ENCODE results near the gene C2CD2. TPM values are rescaled to one million over a fixed set of nuclear protein-coding genes. Genes with fewer than 3 reads are reported as not detected.

C2CD2 gene
- total and polyA plus RNA-seq, 2 experiments from 2014 or later, result 4.5 to 16.2 TPM

DNA sequence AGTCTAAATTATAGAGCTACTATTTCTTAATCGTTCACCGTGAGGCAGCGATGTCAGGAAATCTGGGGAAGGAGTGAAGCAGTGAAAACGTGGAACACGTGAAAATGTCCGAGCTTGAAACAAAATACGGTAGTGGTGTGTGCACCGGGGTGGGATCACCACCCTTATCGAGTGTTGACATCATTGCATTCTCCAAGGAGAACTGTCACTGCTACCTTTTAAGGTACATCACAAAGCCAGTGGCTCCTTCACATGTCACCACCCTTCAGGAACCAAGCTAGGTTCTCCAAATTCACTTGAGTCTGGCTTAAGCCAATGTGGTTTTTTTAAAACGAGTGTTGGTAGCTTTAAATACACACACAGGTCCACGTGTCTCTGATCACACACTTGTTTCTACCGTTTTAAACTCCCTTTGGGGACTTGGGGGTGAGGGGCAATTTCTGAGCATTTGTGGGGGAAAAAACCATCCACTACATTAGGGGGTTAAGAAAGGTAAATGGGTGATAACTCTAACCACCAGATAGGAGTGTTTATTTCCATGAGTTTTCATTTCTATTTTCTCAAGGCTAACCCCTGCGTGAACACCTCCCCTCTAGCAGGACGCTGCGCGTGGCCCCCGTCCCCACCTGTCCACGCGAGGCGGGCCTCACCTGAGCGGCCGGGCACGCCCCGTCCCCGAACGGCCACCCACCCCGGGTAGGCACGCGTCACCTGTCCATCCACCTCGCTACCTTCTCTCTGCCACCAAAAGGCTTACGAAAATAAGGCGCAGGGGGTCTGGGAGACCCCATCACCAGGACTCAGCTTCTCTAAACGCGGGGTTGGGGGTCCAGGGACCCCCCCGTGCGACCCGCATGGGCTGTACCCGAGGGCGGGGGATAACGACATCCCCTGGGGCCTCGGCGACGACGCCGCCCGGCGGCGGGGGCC is 75.7 kb downstream of the C2CD2 start:
- DNase-seq (ENCODE audit: low spot score), result peak; percentile 21

More for the DNA sequence above, 75.7 kb downstream of the C2CD2 start:
- peak overlapping the region; percentile 85 for H2AFZ ChIP-seq
- peaks cover 5% of the 10 kb centered on the region for H4K20me1 ChIP-seq (replicated peaks; ENCODE audit: insufficient read depth)
- H3K36me3 ChIP-seq (ENCODE audit: insufficient read depth), result no peaks in the 10 kb centered on the region
- ATAC-seq, result peak; percentile 19; the same call in 2 of the 3 replicates
- H3K4me1 ChIP-seq (ENCODE audit: insufficient read depth), result peaks cover 7% of the 10 kb centered on the region
- H3K4me3 ChIP-seq, result peak overlapping the region; percentile 90
- H3K4me3 Mint-ChIP-seq, result peak overlapping the region; percentile 80
- H3K27me3 Mint-ChIP-seq (ENCODE audit: insufficient read depth, low read depth, poor library complexity), result peaks cover 1% of the 10 kb centered on the region
- H3K27me3 ChIP-seq (ENCODE audit: insufficient read depth), result no peaks in the 10 kb centered on the region
- no peaks in the 10 kb centered on the region for H3K9me3 Mint-ChIP-seq
- TF ChIP-seq EZH2 (IDR thresholded peaks at IDR 0.05; ENCODE audit: low read depth, unreplicated experiment), result no peak
- TF ChIP-seq, protein P1, sequence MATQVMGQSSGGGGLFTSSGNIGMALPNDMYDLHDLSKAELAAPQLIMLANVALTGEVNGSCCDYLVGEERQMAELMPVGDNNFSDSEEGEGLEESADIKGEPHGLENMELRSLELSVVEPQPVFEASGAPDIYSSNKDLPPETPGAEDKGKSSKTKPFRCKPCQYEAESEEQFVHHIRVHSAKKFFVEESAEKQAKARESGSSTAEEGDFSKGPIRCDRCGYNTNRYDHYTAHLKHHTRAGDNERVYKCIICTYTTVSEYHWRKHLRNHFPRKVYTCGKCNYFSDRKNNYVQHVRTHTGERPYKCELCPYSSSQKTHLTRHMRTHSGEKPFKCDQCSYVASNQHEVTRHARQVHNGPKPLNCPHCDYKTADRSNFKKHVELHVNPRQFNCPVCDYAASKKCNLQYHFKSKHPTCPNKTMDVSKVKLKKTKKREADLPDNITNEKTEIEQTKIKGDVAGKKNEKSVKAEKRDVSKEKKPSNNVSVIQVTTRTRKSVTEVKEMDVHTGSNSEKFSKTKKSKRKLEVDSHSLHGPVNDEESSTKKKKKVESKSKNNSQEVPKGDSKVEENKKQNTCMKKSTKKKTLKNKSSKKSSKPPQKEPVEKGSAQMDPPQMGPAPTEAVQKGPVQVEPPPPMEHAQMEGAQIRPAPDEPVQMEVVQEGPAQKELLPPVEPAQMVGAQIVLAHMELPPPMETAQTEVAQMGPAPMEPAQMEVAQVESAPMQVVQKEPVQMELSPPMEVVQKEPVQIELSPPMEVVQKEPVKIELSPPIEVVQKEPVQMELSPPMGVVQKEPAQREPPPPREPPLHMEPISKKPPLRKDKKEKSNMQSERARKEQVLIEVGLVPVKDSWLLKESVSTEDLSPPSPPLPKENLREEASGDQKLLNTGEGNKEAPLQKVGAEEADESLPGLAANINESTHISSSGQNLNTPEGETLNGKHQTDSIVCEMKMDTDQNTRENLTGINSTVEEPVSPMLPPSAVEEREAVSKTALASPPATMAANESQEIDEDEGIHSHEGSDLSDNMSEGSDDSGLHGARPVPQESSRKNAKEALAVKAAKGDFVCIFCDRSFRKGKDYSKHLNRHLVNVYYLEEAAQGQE (IDR thresholded peaks at IDR 0.05; ENCODE audit: unreplicated experiment), result no peak
- TF ChIP-seq STAT1 (IDR thresholded peaks at IDR 0.05; ENCODE audit: unreplicated experiment), result no peak
- no peak for TF ChIP-seq EZH2phosphoT487 (IDR thresholded peaks at IDR 0.05; ENCODE audit: unreplicated experiment)
- TF ChIP-seq POLR2AphosphoS5 (IDR thresholded peaks at IDR 0.05; ENCODE audit: low read depth), result no peak
- TF ChIP-seq NANOG (IDR thresholded peaks at IDR 0.05; ENCODE audit: borderline replicate concordance), result no peak
- TF ChIP-seq ZNF114 (CRISPR knock-in tag; IDR thresholded peaks at IDR 0.05), result no peak
- TF ChIP-seq, protein P2, sequence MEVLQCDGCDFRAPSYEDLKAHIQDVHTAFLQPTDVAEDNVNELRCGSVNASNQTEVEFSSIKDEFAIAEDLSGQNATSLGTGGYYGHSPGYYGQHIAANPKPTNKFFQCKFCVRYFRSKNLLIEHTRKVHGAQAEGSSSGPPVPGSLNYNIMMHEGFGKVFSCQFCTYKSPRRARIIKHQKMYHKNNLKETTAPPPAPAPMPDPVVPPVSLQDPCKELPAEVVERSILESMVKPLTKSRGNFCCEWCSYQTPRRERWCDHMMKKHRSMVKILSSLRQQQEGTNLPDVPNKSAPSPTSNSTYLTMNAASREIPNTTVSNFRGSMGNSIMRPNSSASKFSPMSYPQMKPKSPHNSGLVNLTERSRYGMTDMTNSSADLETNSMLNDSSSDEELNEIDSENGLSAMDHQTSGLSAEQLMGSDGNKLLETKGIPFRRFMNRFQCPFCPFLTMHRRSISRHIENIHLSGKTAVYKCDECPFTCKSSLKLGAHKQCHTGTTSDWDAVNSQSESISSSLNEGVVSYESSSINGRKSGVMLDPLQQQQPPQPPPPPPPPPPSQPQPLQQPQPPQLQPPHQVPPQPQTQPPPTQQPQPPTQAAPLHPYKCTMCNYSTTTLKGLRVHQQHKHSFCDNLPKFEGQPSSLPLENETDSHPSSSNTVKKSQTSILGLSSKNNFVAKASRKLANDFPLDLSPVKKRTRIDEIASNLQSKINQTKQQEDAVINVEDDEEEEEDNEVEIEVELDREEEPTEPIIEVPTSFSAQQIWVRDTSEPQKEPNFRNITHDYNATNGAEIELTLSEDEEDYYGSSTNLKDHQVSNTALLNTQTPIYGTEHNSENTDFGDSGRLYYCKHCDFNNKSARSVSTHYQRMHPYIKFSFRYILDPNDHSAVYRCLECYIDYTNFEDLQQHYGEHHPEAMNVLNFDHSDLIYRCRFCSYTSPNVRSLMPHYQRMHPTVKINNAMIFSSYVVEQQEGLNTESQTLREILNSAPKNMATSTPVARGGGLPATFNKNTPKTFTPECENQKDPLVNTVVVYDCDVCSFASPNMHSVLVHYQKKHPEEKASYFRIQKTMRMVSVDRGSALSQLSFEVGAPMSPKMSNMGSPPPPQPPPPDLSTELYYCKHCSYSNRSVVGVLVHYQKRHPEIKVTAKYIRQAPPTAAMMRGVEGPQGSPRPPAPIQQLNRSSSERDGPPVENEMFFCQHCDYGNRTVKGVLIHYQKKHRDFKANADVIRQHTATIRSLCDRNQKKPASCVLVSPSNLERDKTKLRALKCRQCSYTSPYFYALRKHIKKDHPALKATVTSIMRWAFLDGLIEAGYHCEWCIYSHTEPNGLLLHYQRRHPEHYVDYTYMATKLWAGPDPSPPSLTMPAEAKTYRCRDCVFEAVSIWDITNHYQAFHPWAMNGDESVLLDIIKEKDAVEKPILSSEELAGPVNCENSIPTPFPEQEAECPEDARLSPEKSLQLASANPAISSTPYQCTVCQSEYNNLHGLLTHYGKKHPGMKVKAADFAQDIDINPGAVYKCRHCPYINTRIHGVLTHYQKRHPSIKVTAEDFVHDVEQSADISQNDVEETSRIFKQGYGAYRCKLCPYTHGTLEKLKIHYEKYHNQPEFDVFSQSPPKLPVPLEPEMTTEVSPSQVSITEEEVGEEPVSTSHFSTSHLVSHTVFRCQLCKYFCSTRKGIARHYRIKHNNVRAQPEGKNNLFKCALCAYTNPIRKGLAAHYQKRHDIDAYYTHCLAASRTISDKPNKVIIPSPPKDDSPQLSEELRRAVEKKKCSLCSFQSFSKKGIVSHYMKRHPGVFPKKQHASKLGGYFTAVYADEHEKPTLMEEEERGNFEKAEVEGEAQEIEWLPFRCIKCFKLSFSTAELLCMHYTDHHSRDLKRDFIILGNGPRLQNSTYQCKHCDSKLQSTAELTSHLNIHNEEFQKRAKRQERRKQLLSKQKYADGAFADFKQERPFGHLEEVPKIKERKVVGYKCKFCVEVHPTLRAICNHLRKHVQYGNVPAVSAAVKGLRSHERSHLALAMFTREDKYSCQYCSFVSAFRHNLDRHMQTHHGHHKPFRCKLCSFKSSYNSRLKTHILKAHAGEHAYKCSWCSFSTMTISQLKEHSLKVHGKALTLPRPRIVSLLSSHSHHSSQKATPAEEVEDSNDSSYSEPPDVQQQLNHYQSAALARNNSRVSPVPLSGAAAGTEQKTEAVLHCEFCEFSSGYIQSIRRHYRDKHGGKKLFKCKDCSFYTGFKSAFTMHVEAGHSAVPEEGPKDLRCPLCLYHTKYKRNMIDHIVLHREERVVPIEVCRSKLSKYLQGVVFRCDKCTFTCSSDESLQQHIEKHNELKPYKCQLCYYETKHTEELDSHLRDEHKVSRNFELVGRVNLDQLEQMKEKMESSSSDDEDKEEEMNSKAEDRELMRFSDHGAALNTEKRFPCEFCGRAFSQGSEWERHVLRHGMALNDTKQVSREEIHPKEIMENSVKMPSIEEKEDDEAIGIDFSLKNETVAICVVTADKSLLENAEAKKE (CRISPR knock-in tag; IDR thresholded peaks at IDR 0.05), result no peak
- TF ChIP-seq, protein P3, sequence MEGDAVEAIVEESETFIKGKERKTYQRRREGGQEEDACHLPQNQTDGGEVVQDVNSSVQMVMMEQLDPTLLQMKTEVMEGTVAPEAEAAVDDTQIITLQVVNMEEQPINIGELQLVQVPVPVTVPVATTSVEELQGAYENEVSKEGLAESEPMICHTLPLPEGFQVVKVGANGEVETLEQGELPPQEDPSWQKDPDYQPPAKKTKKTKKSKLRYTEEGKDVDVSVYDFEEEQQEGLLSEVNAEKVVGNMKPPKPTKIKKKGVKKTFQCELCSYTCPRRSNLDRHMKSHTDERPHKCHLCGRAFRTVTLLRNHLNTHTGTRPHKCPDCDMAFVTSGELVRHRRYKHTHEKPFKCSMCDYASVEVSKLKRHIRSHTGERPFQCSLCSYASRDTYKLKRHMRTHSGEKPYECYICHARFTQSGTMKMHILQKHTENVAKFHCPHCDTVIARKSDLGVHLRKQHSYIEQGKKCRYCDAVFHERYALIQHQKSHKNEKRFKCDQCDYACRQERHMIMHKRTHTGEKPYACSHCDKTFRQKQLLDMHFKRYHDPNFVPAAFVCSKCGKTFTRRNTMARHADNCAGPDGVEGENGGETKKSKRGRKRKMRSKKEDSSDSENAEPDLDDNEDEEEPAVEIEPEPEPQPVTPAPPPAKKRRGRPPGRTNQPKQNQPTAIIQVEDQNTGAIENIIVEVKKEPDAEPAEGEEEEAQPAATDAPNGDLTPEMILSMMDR (conservative IDR thresholded peaks at IDR 0.05; ENCODE audit: low read depth in 2 of 2), result no peak
- no peak for TF ChIP-seq CREB1 (CRISPR knock-in tag; IDR thresholded peaks at IDR 0.05; ENCODE audit: low read depth)
- TF ChIP-seq, protein P4, sequence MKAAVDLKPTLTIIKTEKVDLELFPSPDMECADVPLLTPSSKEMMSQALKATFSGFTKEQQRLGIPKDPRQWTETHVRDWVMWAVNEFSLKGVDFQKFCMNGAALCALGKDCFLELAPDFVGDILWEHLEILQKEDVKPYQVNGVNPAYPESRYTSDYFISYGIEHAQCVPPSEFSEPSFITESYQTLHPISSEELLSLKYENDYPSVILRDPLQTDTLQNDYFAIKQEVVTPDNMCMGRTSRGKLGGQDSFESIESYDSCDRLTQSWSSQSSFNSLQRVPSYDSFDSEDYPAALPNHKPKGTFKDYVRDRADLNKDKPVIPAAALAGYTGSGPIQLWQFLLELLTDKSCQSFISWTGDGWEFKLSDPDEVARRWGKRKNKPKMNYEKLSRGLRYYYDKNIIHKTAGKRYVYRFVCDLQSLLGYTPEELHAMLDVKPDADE (IDR thresholded peaks at IDR 0.05), result no peak
- TF ChIP-seq JUNB (IDR thresholded peaks at IDR 0.05; ENCODE audit: unreplicated experiment), result no peak
- no peak for TF ChIP-seq ZNF331 (CRISPR knock-in tag; IDR thresholded peaks at IDR 0.05; ENCODE audit: low read depth)
- peak overlapping the region; percentile 95 for H3K4me2 ChIP-seq
- H3K4me1 Mint-ChIP-seq, result peaks cover 19% of the 10 kb centered on the region
- no peak overlapping the region for H3K27ac Mint-ChIP-seq
- H3K36me3 Mint-ChIP-seq (ENCODE audit: low read depth), result peaks cover 3% of the 10 kb centered on the region; the same call in 1 of the 3 replicates
- no peak overlapping the region for H3K27ac ChIP-seq (ENCODE audit: low read depth)
- no peaks in the 10 kb centered on the region for H3K9me2 ChIP-seq (ENCODE audit: insufficient read depth)
- H3K79me2 ChIP-seq (replicated peaks; ENCODE audit: insufficient read depth), result peaks cover 39% of the 10 kb centered on the region
- no peaks in the 10 kb centered on the region for H3F3A ChIP-seq (replicated peaks; ENCODE audit: low read depth)
